Measurements from ENCODE around the gene WDR45B. TPM values are rescaled to one million over a fixed set of nuclear protein-coding genes. Genes with fewer than 3 reads are reported as not detected.
A peak's percentile ranks its signal among the peaks of the same experiment; 100 is the strongest.

WDR45B gene
- total and polyA plus RNA-seq, 7 donors: 21.4 to 62.7 (median 32.6) TPM

DNA sequence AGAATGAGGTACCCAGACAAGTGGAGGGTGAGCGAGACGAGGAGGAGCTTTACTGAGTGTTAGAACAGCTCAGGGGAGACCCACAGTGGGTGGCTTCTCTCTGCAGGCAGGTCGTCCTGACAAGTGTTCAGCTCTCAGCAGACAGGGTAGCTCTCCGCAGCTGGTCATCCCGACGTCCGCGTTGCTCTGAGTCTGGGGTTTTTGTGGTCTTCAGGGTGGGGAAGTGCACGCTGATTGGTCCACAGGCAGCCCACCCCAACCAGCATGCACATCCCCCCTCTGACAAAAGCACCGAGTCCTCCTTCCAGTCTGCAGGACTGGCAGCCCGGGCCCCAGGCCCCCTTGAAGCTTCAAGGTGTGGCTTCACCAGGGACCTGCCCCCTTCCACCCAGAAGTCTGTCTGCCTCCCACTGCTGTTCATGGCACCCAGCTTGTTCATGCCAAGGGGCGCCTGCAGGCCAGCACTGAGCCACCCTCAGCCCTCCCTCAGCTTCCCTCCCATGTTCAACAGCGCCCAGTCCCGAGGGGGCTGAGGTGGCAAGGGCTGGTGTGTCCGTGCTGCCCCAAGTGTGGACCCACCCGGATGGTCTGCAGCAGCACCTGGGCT lies 19.9 kb upstream of the WDR45B start:
- DNase-seq: peak in 1 of 2 donors; percentile 7
- Histone ChIP-seq H3K4me3 (no peak overlapping the region), H3K9me3 (no peaks in the 10 kb centered on the region), H3K27me3 (ENCODE audit: insufficient read depth in 3 of 3, low read length in 2 of 3) (no peaks in the 10 kb centered on the region), H3K27ac (peak overlapping the region; percentile 67), H3K4me1 (peaks cover 8% of the 10 kb centered on the region), H3K36me3 (ENCODE audit: insufficient read depth in 1 of 2, low read depth in 1 of 2) (no peaks in the 10 kb centered on the region)
- peak in 3 of 4 donors; percentile 15 to 28 (median 19) for ATAC-seq
- TF ChIP-seq, protein P1, sequence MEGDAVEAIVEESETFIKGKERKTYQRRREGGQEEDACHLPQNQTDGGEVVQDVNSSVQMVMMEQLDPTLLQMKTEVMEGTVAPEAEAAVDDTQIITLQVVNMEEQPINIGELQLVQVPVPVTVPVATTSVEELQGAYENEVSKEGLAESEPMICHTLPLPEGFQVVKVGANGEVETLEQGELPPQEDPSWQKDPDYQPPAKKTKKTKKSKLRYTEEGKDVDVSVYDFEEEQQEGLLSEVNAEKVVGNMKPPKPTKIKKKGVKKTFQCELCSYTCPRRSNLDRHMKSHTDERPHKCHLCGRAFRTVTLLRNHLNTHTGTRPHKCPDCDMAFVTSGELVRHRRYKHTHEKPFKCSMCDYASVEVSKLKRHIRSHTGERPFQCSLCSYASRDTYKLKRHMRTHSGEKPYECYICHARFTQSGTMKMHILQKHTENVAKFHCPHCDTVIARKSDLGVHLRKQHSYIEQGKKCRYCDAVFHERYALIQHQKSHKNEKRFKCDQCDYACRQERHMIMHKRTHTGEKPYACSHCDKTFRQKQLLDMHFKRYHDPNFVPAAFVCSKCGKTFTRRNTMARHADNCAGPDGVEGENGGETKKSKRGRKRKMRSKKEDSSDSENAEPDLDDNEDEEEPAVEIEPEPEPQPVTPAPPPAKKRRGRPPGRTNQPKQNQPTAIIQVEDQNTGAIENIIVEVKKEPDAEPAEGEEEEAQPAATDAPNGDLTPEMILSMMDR (IDR thresholded peaks at IDR 0.05): no peak
- 74 to 81% (median 74%) methylated on average over 16 of the region's 16 CpGs for WGBS, 3 donors
- intact Hi-C loops (cut with DNase I): loop anchor here (2.0 to 10.0 kb wide), 5 partner anchors 44 to 257 kb away; no protein-coding TSS in a partner anchor

DNA sequence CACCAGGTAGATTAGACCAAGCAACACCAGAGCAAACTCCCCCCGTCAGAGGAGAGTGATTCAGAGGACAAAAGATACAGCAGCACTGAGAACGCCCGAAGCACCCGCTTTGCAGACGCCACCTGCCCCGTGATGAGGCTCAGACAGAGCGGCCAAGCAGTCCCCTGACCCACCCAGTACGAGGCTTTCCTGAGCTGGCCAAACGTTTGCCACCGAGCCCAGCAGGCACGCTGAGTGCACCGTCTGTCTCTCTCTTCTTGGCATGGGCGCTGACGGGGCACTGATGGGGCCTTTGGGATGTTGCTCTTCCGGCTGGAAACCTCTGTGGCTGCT lies 19.4 kb upstream of the WDR45B start:
- Histone ChIP-seq H3K36me3 (ENCODE audit: insufficient read depth in 1 of 2, low read depth in 1 of 2) (no peaks in the 10 kb centered on the region), H3K27ac (no peak overlapping the region), H3K27me3 (ENCODE audit: insufficient read depth in 3 of 3, low read length in 2 of 3) (no peaks in the 10 kb centered on the region), H3K4me3 (no peak overlapping the region), H3K4me1 (peaks cover 8% of the 10 kb centered on the region), H3K9me3 (no peaks in the 10 kb centered on the region)
- intact Hi-C loops (cut with DNase I): loop anchor here (5.0 to 10.0 kb wide), 4 partner anchors 45 to 257 kb away; no protein-coding TSS in a partner anchor
- ATAC-seq: no peak
- TF ChIP-seq, protein P1 (IDR thresholded peaks at IDR 0.05): no peak
- WGBS, 3 donors: 89 to 91% (median 89%) methylated on average over 15 of the region's 15 CpGs
- DNase-seq: peak in 1 of 2 donors; percentile 7

DNA sequence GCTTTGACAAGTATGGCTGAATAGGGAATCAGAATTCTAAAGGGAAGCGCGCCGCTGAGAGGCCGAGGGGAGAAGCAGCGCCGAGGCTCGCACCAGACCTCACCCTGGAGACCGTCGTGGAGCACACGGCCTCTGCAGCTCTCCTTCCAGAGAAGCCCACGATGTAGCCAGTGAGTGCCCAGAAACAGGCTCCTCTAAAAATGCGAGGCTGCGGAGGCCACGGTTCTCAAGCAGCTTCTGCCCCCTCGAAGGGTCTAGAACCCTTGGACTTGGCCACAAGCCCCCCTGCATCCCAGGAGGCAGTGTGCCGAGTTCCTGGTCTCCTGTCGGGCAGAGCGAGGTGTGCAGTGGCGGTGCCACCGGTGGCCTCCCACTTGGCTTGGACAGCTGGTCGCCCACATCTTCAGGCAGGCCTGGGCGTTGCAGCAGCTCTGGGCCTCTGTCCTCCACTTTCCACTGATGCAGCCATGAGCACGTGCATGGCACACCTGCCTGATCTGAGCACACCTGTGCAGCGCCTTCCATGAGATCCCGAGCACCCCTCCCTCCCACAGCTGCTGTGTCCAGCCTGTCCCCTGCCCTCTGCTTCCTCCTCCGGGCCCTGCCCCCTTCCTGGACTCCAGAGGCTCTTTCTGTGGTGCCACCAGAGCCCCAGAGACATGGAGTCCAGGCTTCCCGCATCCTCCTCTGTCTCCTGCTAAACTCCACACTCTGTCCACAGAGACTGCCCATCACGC lies 18.9 kb upstream of the WDR45B start:
- H3K36me3 ChIP-seq (ENCODE audit: insufficient read depth in 1 of 2, low read depth in 1 of 2): peaks cover 0 to 5% of the 10 kb centered on the region in 2 donors
- DNase-seq (peak in 1 of 2 donors; percentile 12), ATAC-seq (no peak)
- intact Hi-C loops (cut with DNase I): loop anchor here (5.0 to 10.0 kb wide), 4 partner anchors 45 to 258 kb away; no protein-coding TSS in a partner anchor
- TF ChIP-seq, protein P1 (IDR thresholded peaks at IDR 0.05): no peak
- peaks cover 8% of the 10 kb centered on the region for H3K4me1 ChIP-seq
- WGBS, 3 donors: 87 to 92% (median 88%) methylated on average over 26 to 28 of the region's 28 CpGs
- no peak overlapping the region for H3K4me3 ChIP-seq
- no peaks in the 10 kb centered on the region for H3K27me3 ChIP-seq (ENCODE audit: insufficient read depth in 3 of 3, low read length in 2 of 3)
- H3K27ac ChIP-seq: no peak overlapping the region
- no peaks in the 10 kb centered on the region for H3K9me3 ChIP-seq

DNA sequence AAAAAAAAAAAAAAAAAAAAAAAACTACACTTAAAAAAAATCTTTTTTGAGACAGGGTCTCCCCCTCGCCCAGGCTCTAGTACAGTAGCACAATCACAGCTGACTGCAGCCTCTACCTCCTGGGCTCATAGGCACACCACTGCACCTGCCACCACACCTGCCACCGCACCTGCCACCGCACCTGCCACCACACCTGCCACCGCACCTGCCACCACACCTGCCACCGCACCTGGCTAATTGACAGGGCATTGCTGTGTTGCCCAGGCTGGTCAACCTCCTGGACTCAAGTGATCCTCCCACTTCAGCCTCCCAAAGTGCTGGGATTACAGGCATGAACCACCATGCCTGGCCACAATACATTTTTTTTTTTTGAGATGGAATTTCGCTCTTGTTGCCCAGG lies 17.6 kb upstream of the WDR45B start:
- Histone ChIP-seq H3K4me3 (no peak overlapping the region), H3K9me3 (no peaks in the 10 kb centered on the region), H3K27me3 (ENCODE audit: insufficient read depth in 3 of 3, low read length in 2 of 3) (no peaks in the 10 kb centered on the region), H3K27ac (no peak overlapping the region), H3K36me3 (ENCODE audit: insufficient read depth in 1 of 2, low read depth in 1 of 2) (peaks cover 0 to 8% of the 10 kb centered on the region in 2 donors), H3K4me1 (peaks cover 8% of the 10 kb centered on the region)
- 83 to 90% (median 89%) methylated on average over 6 of the region's 6 CpGs for WGBS, 3 donors
- DNase-seq (peak in 1 of 2 donors; percentile 5), ATAC-seq (no peak)
- intact Hi-C loops (cut with DNase I): loop anchor here (5.0 to 10.0 kb wide), 4 partner anchors 46 to 259 kb away; no protein-coding TSS in a partner anchor
- TF ChIP-seq, protein P1 (IDR thresholded peaks at IDR 0.05): no peak

Data from psoas muscle (tissue), 8 donors.